HepG2 (cell line): ENCODE results near the gene GATAD2B. TPM values are rescaled to one million over a fixed set of nuclear protein-coding genes. Genes with fewer than 3 reads are reported as not detected.

Source experiments
- ATAC-seq: fragments of 200-7000 bp; cut with Tn5 transposase; 3 replicates; pipeline ENCODE4 v1.9.1; 2020; ENCODE audit warnings: mild to moderate bottlenecking, moderate library complexity
- BruUV-seq: library from RNA; stranded (reverse); fragments of 400-500 nt; replicated peaks from 2 replicates; lab custom pipeline; 2021; lab: Mats Ljungman, UMichigan
- CTCF ChIA-PET: fragments of 300-600 bp; formaldehyde crosslinking; extraction: SDS; loops from one replicate; lab custom pipeline; 2021; ENCODE audit warnings: low total read pairs, inconsistent platforms, low intra/inter-chr PET ratio; lab: Yijun Ruan, JAX
- POLR2A ChIA-PET: fragments of 350-600 bp; sonication (Branson Sonifier 250); formaldehyde crosslinking; loops from one replicate; lab custom pipeline; 2020; ENCODE audit warnings: antibody characterized with exemption, inconsistent platforms; lab: Yijun Ruan, JAX
- DNase-seq: peaks from one replicate; pipeline ENCODE4 v3.0.0-alpha.2; 2015; ENCODE audit warnings: low spot score
- FAIRE-seq: peaks from 3 replicates; lab custom pipeline; 2011; peaks lifted over from hg19 to GRCh38; lab: Jason Lieb, UNC
- H2AFZ ChIP-seq: one replicate; pipeline ENCODE4 v1.6.1; 2011; ENCODE audit warnings: low read length, inconsistent platforms
- H3K27ac ChIP-seq: fragments of 300-600 bp; 3 replicates; pipeline ENCODE4 v1.8.0; 2011; ENCODE audit warnings: mixed run types, mild to moderate bottlenecking, mixed read lengths, low read length, inconsistent platforms; ENCODE audit not compliant: insufficient read depth; ENCODE audit errors: extremely low read length
- H3K27me3 ChIP-seq, 2 experiments: fragments of 200-600 bp in 1 of 2; 2 replicates in 1 of 2; 3 replicates in 1 of 2; pipeline versions ENCODE4 v1.6.0 to v1.8.0; 2011; ENCODE audit warnings: low read length in 2 of 2, mild to moderate bottlenecking in 2 of 2, moderate library complexity in 2 of 2, inconsistent platforms in 1 of 2; ENCODE audit not compliant: insufficient read depth in 2 of 2, control insufficient read depth in 1 of 2
- H3K36me3 ChIP-seq, 2 experiments: fragments of 200-600 bp in 1 of 2; replicated peaks in 1 of 2; 2 replicates in 1 of 2; 3 replicates in 1 of 2; pipeline versions ENCODE4 v1.5.1 to v1.8.0; 2011; ENCODE audit warnings: low read length in 2 of 2, inconsistent platforms in 1 of 2; ENCODE audit not compliant: insufficient read depth in 2 of 2, control insufficient read depth in 1 of 2
- H3K4me1 ChIP-seq: 2 replicates; pipeline ENCODE4 v1.5.1; 2012; ENCODE audit warnings: low read length, inconsistent platforms; ENCODE audit not compliant: insufficient read depth
- H3K4me2 ChIP-seq: 2 replicates; pipeline ENCODE4 v1.6.0; 2011; ENCODE audit warnings: low read depth, low read length, inconsistent platforms
- H3K4me3 ChIP-seq, 3 experiments: fragments of 200-600 bp in 1 of 3; sonication (generic), shearing (Covaris generic) in 1 of 3; replicated peaks in 1 of 3; 2 replicates each; pipeline ENCODE4 v1.5.1; 2011 to 2016; ENCODE audit warnings: low read length in 3 of 3, inconsistent platforms in 2 of 3, low read depth in 2 of 3, mild to moderate bottlenecking in 2 of 3, control low read depth in 1 of 3, mixed read lengths in 1 of 3; ENCODE audit not compliant: insufficient read depth in 1 of 3
- H3K79me2 ChIP-seq: one replicate; pipeline ENCODE4 v1.6.1; 2011; ENCODE audit warnings: low read length, inconsistent platforms; ENCODE audit not compliant: insufficient read depth
- H3K9ac ChIP-seq: 2 replicates; pipeline ENCODE4 v1.6.0; 2011; ENCODE audit warnings: mild to moderate bottlenecking, low read depth, low read length, inconsistent platforms; ENCODE audit not compliant: insufficient read depth
- H3K9me3 ChIP-seq: 2 replicates; pipeline ENCODE4 v1.5.1; 2012; ENCODE audit warnings: mild to moderate bottlenecking, low read length
- H4K20me1 ChIP-seq: 2 replicates; pipeline ENCODE4 v1.6.0; 2011; ENCODE audit warnings: inconsistent platforms, mild to moderate bottlenecking, low read length, moderate library complexity; ENCODE audit not compliant: insufficient read depth
- E2F2 ChIP-seq: sonication (generic); formaldehyde crosslinking; IDR thresholded peaks from 2 replicates; pipeline ENCODE4 v1.4.0; 2020; ENCODE audit warnings: missing genetic modification reagents, borderline replicate concordance
- GFI1 ChIP-seq: sonication (generic); formaldehyde crosslinking; IDR thresholded peaks from 2 replicates; pipeline ENCODE4 v1.5.0; 2020; ENCODE audit warnings: missing genetic modification reagents, mild to moderate bottlenecking, borderline replicate concordance
- MYNN ChIP-seq: sonication (generic); formaldehyde crosslinking; IDR thresholded peaks from 2 replicates; pipeline ENCODE4 v1.4.0; 2020; ENCODE audit warnings: mild to moderate bottlenecking, low read depth, missing genetic modification reagents
- NR2C2 ChIP-seq: sonication (generic); formaldehyde crosslinking; IDR thresholded peaks from 2 replicates; pipeline ENCODE4 v1.4.0; 2020; ENCODE audit warnings: missing genetic modification reagents, mild to moderate bottlenecking, moderate library complexity, borderline replicate concordance
- PAXIP1 ChIP-seq: sonication (generic); formaldehyde crosslinking; conservative IDR thresholded peaks from 2 replicates; pipeline ENCODE4 v1.4.0; 2020; ENCODE audit warnings: mild to moderate bottlenecking, missing genetic modification reagents, moderate library complexity
- ZFP37 ChIP-seq: sonication (generic); formaldehyde crosslinking; IDR thresholded peaks from 2 replicates; pipeline ENCODE4 v1.4.0; 2020; ENCODE audit warnings: missing genetic modification reagents, borderline replicate concordance
- ZNF264 ChIP-seq: sonication (generic); formaldehyde crosslinking; IDR thresholded peaks from 2 replicates; pipeline ENCODE4 v1.4.0; 2020; ENCODE audit warnings: missing genetic modification reagents
- ZNF33A ChIP-seq: sonication (generic); formaldehyde crosslinking; IDR thresholded peaks from 2 replicates; pipeline ENCODE4 v1.5.1; 2020; ENCODE audit warnings: missing genetic modification reagents, mild to moderate bottlenecking, moderate library complexity, borderline replicate concordance
- ZNF646 ChIP-seq: sonication (generic); formaldehyde crosslinking; IDR thresholded peaks from 2 replicates; pipeline ENCODE4 v1.9.0; 2021; ENCODE audit warnings: mild to moderate bottlenecking, missing genetic modification reagents
- ZNF761 ChIP-seq: sonication (generic); formaldehyde crosslinking; conservative IDR thresholded peaks from 2 replicates; pipeline ENCODE4 v1.4.0; 2020; ENCODE audit warnings: mild to moderate bottlenecking, missing genetic modification reagents
- ZNF781 ChIP-seq: sonication (generic); formaldehyde crosslinking; IDR thresholded peaks from 2 replicates; pipeline ENCODE4 v1.5.1; 2020; ENCODE audit warnings: borderline replicate concordance, mild to moderate bottlenecking, missing genetic modification reagents; ENCODE audit errors: not compliant biosample characterization
- ZNF839 ChIP-seq: sonication (generic); formaldehyde crosslinking; IDR thresholded peaks from 2 replicates; pipeline ENCODE4 v1.4.0; 2020; ENCODE audit warnings: missing genetic modification reagents, mild to moderate bottlenecking, borderline replicate concordance
- WGBS: methylation state at CpG from one replicate; pipeline ENCODE4 v1.1.6; 2017; ENCODE audit warnings: low lambda C conversion rate; 5-methylcytosine and 5-hydroxymethylcytosine counted together
- in situ Hi-C: cut with HindIII; loops from 2 replicates; pipeline ENCODE4 v1.10.0; 2017; ENCODE audit warnings: low pct_unique_long_range_greater_than_20kb; ENCODE audit not compliant: extremely low pct_ligation_motif_present
- intact Hi-C: fragments of 100-400 bp; cut with micrococcal nuclease; formaldehyde crosslinking; loops from one replicate; pipeline ENCODE4 v1.10.0; 2022; ENCODE audit not compliant: unreplicated experiment
- polyA plus RNA-seq, 8 experiments: library from polyadenylated mRNA; depleted of rRNA in 3 of 8; stranded (reverse) in 7 of 8; unstranded in 1 of 8; fragments of >200 nt; fragmentation: Illumina TruSeq in 4 of 8; extraction: Trizol in 4 of 8; gene quantifications; 2 replicates each; pipeline versions ENCODE4 v1.2.1 to v1.2.3, GENCODE V29; 2011 to 2016; ENCODE audit warnings: low read depth in 4 of 8, missing spikeins in 1 of 8, mixed read lengths in 1 of 8; ENCODE audit not compliant: insufficient read depth in 1 of 8
- total RNA-seq, 5 experiments: library from RNA; depleted of rRNA; stranded (reverse); fragments of >200 nt; fragmentation: Illumina TruSeq; extraction: Trizol; gene quantifications; 2 replicates each; pipeline ENCODE4 v1.2.3, GENCODE V29; 2016; ENCODE audit warnings: low read depth in 1 of 5

Gene GATAD2B
- total and polyA plus RNA-seq, 2 of the 13 experiments (the other 11 are each of a cell fraction or from before 2014, with no cell fraction given), result 3.2 to 5.2 TPM

GRCh38 chr1:153774026-153774595 is 148.7 kb downstream of the GATAD2B start:
- in situ Hi-C loops (loop anchor here (5.0 to 10.0 kb wide), 2 partner anchors 97 to 259 kb away; partner anchors contain the start of gene NPR1), intact Hi-C loops (no loop called here)
- Histone ChIP-seq H2AFZ (no peak overlapping the region), H3K9ac (no peak overlapping the region), H3K79me2 (no peaks in the 10 kb centered on the region), H3K27me3 (no peaks in the 10 kb centered on the region), H3K9me3 (no peaks in the 10 kb centered on the region), H3K4me3 (no peak overlapping the region), H3K4me2 (no peak overlapping the region), H3K4me1 (peaks cover 50% of the 10 kb centered on the region), H3K27ac (no peak overlapping the region), H3K36me3 (peaks cover 6 to 29% of the 10 kb centered on the region in 2 experiments; a peak in 4 of 5 replicates), H4K20me1 (no peaks in the 10 kb centered on the region)
- no TSS peak for BruUV-seq
- CTCF ChIA-PET, result no interaction called here
- ATAC-seq (no peak), DNase-seq (no peak), FAIRE-seq (no peak)
- POLR2A ChIA-PET, result interaction anchor here (1.8 to 2.6 kb wide), 2 partner anchors 10 to 213 kb away, joined by 8 to 9 read pairs; no protein-coding TSS in a partner anchor
- 96% methylated on average over 8 of the region's 8 CpGs for WGBS
- TF ChIP-seq ZNF839 (CRISPR knock-in tag) (no peak), ZNF33A (CRISPR knock-in tag) (no peak), E2F2 (no peak), ZNF646 (CRISPR knock-in tag) (no peak), NR2C2 (CRISPR knock-in tag) (no peak), ZNF264 (CRISPR knock-in tag) (no peak), ZNF761 (CRISPR knock-in tag) (no peak), ZNF781 (CRISPR knock-in tag) (no peak), PAXIP1 (CRISPR knock-in tag) (no peak), MYNN (no peak), GFI1 (CRISPR knock-in tag) (no peak), ZFP37 (CRISPR knock-in tag) (no peak)
